ENCODE results near the gene CRIP2.

The CRIP2 gene

GRCh38 chr14:105471297-105471821 is 3.3 kb upstream of the CRIP2 start:
- DNase-seq (ENCODE audit: low read depth) = no peak
- TF ChIP-seq CTCF (IDR thresholded peaks at IDR 0.05; ENCODE audit: control insufficient read depth, insufficient read depth, low read depth, low read length, missing control alignments) = no peak
- H3K4me3 ChIP-seq (ENCODE audit: control insufficient read depth, low read depth, low read length) = no peak overlapping the region

- TF ChIP-seq CTCF (IDR thresholded peaks at IDR 0.05; ENCODE audit: control insufficient read depth, insufficient read depth, low read depth, low read length, missing control alignments) = no peak
- DNase-seq (ENCODE audit: low read depth) = no peak
- H3K4me3 ChIP-seq (ENCODE audit: control insufficient read depth, low read depth, low read length) = no peak overlapping the region
Observed at GRCh38 chr14:105471823-105472485, 2.7 kb upstream of the CRIP2 start.

- no peak for DNase-seq (ENCODE audit: low read depth)
- no peak for TF ChIP-seq CTCF (IDR thresholded peaks at IDR 0.05; ENCODE audit: control insufficient read depth, insufficient read depth, low read depth, low read length, missing control alignments)
- H3K4me3 ChIP-seq (ENCODE audit: control insufficient read depth, low read depth, low read length) = no peak overlapping the region
Observed at GRCh38 chr14:105472486-105472991, 2.1 kb upstream of the CRIP2 start.

- no peak overlapping the region for H3K4me3 ChIP-seq (ENCODE audit: control insufficient read depth, low read depth, low read length)
- no peak for DNase-seq (ENCODE audit: low read depth)
- no peak for TF ChIP-seq CTCF (IDR thresholded peaks at IDR 0.05; ENCODE audit: control insufficient read depth, insufficient read depth, low read depth, low read length, missing control alignments)
Observed at GRCh38 chr14:105473033-105473676, 1.5 kb upstream of the CRIP2 start.

- peak overlapping the region; percentile 43 for H3K4me3 ChIP-seq (ENCODE audit: control insufficient read depth, low read depth, low read length)
- TF ChIP-seq CTCF (IDR thresholded peaks at IDR 0.05; ENCODE audit: control insufficient read depth, insufficient read depth, low read depth, low read length, missing control alignments) = no peak
- DNase-seq (ENCODE audit: low read depth) = peak; percentile 18
Observed at GRCh38 chr14:105473677-105474482, 741 bp upstream of the CRIP2 start.
